NCI-H526 (cell line): ENCODE results near the gene AKR1C8.

Experiments
- DNase-seq, 2 experiments: peaks; one replicate each; lab custom pipeline; 2025; lab: John Stamatoyannopoulos, UW

Gene AKR1C8

DNA sequence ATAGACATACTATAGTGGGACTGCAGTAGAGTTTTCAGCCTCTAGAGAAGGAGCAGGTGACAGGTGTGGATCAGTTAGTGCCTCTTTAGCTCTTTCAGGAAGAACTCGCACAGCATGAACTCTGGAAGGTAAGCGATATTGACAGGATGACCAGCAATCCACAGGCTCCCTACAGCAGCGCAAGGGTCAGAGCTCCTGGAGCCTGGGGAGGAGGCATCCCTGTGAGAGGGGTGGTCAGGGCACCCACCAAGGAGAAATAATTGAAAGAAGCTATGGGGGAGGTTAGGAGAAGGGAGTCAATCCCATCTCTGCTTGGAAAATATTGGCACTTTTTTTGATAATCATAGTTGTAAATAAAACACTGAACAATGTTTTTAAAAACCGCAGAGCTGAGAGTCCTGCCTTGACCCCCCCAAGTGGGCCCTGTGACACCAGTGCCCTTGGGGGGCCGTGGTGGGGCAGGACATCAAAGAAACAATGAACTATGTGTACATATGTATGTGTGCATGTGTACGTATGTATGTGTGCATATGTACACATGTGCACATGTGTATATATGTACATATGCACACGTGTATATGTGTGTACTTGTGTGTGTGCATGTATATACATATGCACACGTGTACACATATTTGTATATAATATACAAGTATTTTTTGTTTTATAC is 77.0 kb downstream of the AKR1C8 start:
- DNase-seq, result no peak

DNA sequence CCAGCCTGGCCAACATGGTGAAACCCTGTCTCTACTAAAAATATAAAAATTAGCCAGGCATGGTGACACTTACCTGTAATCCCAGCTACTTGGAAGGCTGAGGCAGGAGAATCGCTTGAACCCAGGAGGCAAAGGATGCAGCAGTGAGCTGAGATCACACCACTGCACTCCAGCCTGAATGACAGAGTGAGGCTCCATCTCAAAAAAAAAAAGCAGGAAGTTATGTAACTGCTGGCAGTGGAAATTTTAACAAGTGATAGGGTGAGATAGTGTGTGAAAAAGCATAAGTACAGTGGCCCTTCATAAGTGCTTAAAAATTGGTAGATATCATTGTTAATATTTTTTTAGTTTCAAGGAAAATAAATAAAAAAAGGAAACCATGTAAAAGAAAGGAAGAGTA is 78.4 kb downstream of the AKR1C8 start:
- no peak for DNase-seq

- no peak for DNase-seq
Observed at GRCh38 chr10:5105626-5106025, 79.3 kb downstream of the AKR1C8 start.
